ENCODE data around the gene CFDP1.

CFDP1 gene

GRCh38 chr16:75432828-75433731 is at the start of gene CFDP1:
Gene CFDP1, minus strand, starts transcription at chr16:75433503. Its CDS starts 151 bp downstream, at chr16:75433352.
- DNase-seq, result peak; percentile 99

GRCh38 chr16:75482434-75483205 is 49.3 kb upstream of the CFDP1 start:
- no peak for DNase-seq

- DNase-seq, result no peak
Observed at GRCh38 chr16:75481475-75481874, 48.2 kb upstream of the CFDP1 start.

DNA sequence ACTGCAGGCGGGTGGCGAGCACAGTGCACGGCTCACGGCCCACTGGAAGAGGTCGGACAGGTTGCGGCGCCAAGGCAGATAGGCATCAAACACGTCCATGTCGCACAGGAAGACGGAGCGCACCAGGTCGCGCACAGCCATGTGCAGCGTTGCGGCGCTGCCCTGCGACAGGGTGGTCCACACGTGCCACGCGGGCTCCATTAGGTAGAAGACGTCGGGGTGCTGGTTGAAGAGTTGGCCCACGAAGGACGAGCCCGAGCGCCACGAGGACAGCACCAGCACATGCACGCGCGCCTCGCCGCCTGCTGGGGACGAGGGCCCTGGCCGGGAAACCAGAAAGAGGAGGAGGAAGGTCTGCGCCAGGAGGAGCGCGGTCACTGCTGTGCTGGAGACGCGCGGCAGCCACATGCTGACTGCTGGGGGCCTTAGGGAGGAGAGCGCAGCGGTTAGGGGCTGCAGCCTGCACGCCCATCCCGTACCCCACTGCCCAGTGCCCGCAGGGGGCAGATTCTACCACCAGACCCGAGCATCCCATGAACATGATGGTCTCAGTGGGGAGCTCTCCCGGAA is 46.2 kb upstream of the CFDP1 start:
- no peak for DNase-seq

DNA sequence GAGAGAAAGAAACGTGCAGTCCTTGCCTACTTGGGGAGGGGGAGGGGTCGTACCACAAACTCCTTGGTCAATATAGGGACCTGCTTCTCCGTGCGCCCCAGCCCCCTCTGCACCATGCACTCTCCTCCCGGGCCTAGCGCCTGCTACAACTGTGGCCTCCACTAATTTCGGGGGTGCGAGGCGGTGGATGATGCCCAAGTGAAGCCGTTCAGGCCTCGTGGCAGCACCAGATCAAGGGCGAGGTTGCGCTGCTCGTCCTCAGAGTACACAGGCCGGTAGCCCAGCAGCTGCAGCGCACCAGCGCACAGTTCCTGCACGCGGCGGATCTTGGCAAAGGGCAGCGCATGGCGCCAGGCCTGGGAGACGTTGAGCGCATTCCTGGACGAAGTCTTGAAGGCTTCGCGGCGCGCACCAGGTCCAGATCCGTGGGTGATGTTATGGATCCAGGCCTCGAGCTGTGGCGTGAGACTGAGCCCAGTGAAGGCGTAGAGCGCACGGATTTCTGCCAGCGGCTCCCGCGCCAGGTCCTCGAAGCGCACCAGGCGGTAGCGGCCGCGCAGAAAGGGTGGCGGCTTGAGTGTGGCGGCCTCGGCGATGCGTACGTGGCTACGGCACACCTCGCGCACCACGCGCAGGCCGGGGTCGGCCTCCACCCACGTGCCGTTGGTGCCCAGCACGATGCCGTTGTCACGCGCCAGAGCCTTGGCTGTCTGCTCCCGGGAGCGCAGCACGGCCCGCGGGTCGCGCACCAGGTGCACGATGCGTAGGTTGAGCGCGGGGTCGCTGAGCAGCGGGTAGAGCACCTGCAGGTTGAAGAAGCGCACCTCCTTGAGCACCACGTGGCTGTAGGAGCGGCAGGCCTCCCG is 45.4 kb upstream of the CFDP1 start:
- no peak for DNase-seq

GRCh38 chr16:75477680-75478473 is 44.6 kb upstream of the CFDP1 start:
- DNase-seq, result no peak

DNA sequence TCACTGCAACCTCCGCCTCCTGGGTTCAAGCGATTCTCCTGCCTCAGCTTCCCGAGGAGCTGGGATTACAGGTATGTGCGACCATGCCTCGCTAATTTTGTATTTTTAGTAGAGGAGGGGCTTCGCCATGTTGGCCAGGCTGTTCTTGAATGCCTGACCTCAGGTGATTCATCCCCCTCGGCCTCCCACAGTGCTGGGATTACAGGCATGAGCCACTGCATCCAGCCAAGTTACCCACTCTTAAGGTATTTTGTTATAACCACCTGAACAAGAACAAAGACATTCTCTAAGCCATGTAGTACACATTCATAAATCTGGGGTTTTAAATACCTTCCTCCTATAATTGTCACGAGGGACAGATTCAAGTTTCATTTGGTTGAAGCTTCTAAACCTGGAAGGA is 43.5 kb upstream of the CFDP1 start:
- DNase-seq, result no peak

- DNase-seq, result no peak
Observed at GRCh38 chr16:75475420-75475847, 42.1 kb upstream of the CFDP1 start.

DNA sequence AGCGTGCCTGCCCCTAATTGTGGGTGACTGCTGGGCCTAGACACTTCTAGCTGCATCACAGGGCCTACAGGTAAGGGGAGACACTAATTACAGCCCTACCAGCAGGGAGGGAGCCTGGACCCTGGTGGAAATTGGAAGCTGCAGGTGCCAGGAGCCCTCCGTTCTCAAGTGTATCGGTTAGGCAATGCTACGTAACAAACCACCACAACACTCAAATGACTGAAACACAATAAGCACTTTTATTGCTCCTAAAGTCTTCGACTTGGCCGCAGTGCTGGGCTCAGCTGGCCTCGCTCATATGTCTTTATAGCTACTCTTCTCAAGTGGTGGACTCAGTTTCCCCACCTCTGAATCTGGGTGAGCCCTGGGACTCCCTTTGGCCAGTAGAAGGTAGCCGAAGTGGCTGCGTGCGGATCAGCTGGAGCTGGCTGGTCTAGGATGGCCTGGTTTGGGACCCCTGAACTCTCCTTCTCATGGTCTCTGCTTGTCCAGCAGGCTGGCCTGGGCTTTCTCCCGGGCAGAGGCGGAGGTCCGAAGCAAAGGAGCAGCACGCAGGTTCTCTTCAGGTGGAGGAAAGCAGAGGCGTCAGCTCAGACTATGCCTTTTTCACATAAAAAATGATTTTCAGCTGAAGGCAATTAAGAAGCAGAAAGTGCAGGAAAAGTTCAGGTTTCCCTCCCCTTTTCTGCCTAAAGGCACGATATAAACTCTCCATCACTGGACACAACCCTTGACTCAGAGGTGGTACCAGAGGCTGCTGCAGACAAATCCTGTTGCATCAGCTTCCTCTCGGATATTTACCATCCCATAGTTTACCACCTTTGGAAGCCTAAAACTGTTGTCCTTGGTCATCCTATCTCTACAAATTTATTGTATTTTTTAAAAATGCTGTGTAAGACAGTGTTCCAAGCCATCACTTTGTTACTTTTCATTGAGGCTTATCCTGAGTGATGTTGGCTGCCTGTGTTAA is 39.9 kb upstream of the CFDP1 start:
- DNase-seq, result no peak

GRCh38 chr16:75471723-75472633 is 38.7 kb upstream of the CFDP1 start:
- DNase-seq, result peak; percentile 83

DNA sequence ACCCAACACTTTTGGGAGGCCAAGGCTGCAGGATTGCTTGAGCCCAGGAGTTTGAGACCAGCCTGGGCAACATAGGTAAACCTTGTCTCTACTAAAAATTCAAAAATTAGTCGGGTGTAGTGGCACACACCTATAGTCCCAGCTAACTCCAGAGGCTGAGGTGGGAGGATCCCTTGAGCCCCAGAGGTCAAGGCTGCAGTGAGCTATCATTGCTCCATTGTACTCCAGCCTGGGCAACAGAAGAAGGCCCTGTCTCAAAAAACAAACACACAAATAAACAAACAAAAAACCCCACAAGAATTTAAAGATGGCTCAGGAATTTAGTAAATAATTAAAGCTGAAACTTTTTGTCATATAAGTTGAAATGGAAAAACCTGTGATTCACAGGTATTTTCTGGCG is 33.5 kb upstream of the CFDP1 start:
- DNase-seq, result no peak

DNA sequence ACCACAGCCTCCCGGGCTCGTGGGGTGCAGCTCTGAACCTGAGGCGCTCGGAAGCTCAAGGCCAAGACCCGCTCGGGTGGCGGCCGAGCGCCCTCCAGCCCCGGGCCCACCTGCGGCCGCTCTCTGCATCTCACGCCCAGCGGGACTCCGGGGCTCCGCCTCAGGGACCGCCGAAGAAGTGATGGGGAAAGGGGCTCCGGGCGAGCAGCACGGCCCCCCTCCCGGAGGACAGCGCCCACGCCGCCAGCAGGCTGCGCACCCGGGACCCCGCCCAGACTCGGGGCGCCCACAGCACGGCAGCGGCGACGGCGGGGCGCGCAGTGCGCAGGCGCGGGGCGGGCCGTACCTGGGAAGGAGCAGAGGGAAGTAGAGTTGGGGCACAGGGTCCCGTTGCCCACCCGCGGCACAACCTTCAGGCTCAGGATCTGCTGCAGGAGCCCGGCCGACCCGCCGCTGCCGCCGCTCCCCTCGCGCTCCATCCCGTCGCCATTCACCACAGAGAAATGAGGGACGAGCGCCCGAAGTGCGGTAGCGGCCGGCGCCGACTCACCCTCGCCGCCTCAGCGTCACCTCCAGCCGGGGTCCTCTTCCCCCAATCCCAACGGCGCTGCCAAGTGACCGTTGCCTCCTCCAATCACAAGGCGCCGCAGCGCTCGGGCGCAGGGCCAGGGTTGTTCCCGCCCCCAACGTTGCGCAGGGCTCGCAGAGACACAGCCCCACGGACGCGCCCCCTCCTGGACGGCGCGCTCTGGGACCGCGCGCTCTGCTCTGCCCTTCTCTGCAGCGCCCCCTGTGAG is 31.0 kb upstream of the CFDP1 start, which contains the start of gene TMEM170A:
Gene TMEM170A (minus strand): TSS at position 568 of the 797 bp plus-strand sequence. CDS start 89 bp downstream, at position 479.
- peak; percentile 100 for DNase-seq

GRCh38 chr16:75463389-75464121 is 30.3 kb upstream of the CFDP1 start:
- peak; percentile 85 for DNase-seq

DNA sequence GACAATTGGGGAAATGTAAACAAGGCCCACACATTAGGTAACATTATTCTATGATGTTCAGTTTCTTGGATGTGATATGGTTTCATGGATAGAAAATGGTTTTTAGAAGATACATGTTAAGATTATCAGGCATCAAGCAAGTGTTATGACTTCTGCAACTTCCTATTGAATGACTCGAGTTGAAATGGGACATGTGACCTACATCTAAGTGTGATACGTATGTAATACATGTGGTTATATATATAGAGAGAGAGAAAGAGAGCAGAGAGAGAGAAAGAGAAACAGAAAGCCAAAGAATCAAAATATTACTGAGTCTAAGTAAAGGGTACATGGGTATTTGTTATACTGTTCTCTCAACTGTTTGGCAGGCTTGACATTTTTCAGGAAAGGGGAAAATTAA is 29.5 kb upstream of the CFDP1 start:
- DNase-seq, result no peak

- DNase-seq, result no peak
Observed at GRCh38 chr16:75461575-75461974, 28.3 kb upstream of the CFDP1 start.

- peak; percentile 65 for DNase-seq
Observed at GRCh38 chr16:75460446-75460845, 27.1 kb upstream of the CFDP1 start.

- DNase-seq, result no peak
Observed at GRCh38 chr16:75459691-75460090, 26.4 kb upstream of the CFDP1 start.

DNA sequence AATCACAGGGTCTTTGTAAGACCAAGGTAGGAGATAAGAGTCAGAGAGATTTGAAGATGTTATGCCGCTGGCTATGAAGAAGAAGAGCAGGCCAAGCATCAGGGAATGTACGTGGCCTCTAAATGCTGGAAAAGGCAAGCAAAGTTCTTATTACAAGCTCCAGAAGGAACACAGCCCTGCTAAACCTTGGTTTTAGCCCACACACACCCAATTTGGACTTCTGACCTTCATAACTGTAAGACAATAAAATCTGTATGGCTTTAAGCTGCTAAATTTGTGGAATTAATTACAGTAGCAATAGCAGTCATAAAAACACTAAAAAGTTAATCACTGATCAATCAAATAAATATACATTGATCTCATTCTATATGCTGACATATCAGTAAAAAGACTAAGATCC is 25.1 kb upstream of the CFDP1 start:
- DNase-seq, result no peak

Measured in eye (tissue), 1 donor.